22Rv1 (cell line): Measurements from ENCODE around the gene PTPRM.

Source experiments
- ZFX ChIP-seq: fragments of 450-650 bp; IDR thresholded peaks from 2 replicates; pipeline ENCODE4 v1.6.1; 2017; ENCODE audit warnings: antibody characterized with exemption, borderline replicate concordance
- TF ChIP-seq, protein P1 (sequence below): fragments of 450-650 bp; IDR thresholded peaks from 2 replicates; pipeline ENCODE4 v1.5.1; 2017; ENCODE audit warnings: mild to moderate bottlenecking

DNA sequence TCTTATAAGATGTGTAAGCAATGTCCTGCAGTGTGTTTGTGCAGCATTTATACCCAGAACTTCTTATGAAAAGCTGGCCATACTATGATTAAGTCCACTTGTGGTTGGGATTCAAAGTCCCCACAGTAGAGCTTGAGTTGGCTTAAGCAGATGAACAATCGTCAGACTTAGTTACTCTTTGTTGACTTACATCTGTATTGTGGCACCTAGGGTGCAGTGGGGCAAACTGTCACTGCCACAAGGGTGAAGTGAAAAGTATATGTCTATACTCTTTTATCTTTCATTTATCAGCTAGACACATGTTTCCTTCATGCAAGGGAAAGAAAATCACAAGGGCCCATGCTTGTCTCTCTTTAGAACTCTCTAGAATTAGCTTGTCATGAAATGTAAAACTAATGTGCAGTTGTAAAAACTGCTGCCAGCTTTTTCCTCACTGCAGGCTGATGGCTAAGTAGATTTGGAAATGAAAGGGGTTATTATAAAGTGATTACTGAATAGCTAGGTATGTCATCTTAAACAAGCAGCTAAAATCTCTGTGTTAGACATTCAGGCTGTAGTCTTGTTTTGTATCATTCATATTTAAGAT lies 474.5 kb downstream of the PTPRM start:
- TF ChIP-seq, protein P1, sequence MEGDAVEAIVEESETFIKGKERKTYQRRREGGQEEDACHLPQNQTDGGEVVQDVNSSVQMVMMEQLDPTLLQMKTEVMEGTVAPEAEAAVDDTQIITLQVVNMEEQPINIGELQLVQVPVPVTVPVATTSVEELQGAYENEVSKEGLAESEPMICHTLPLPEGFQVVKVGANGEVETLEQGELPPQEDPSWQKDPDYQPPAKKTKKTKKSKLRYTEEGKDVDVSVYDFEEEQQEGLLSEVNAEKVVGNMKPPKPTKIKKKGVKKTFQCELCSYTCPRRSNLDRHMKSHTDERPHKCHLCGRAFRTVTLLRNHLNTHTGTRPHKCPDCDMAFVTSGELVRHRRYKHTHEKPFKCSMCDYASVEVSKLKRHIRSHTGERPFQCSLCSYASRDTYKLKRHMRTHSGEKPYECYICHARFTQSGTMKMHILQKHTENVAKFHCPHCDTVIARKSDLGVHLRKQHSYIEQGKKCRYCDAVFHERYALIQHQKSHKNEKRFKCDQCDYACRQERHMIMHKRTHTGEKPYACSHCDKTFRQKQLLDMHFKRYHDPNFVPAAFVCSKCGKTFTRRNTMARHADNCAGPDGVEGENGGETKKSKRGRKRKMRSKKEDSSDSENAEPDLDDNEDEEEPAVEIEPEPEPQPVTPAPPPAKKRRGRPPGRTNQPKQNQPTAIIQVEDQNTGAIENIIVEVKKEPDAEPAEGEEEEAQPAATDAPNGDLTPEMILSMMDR = no peak
- TF ChIP-seq ZFX = no peak
